CD4-positive, alpha-beta T cell (primary cell): ENCODE measurements around the gene CPZ. TPM values are rescaled to one million over a fixed set of nuclear protein-coding genes. Genes with fewer than 3 reads are reported as not detected.

Experiments used
- ATAC-seq: fragments of 200-7000 bp; cut with Tn5 transposase; one replicate; pipeline ENCODE4 v1.10.0; 2022; ENCODE audit warnings: mild to moderate bottlenecking; ENCODE audit not compliant: poor library complexity
- CTCF ChIA-PET: fragments of 350-600 bp; sonication (Branson Sonifier 250); formaldehyde crosslinking; loops from one replicate; lab custom pipeline; 2021; ENCODE audit warnings: antibody characterized with exemption, inconsistent platforms; lab: Charles Lee
- POLR2A ChIA-PET: fragments of 350-600 bp; sonication (Branson Sonifier 250); formaldehyde crosslinking; loops from one replicate; lab custom pipeline; 2021; ENCODE audit warnings: antibody characterized with exemption, inconsistent platforms; lab: Charles Lee
- DNase-seq, 14 experiments: peaks; one replicate each; pipeline ENCODE4 v3.0.0-alpha.2; 2013 to 2020; ENCODE audit warnings: mixed read lengths in 2 of 14
- H3K27ac ChIP-seq, 2 donors: one replicate each; pipeline versions ENCODE4 v1.5.1 to v1.7.0; 2013; ENCODE audit warnings: low read length in 2 of 2, low read depth in 1 of 2, mild to moderate bottlenecking in 1 of 2
- H3K27me3 ChIP-seq, 2 experiments: 1 replicate in 1 of 2; 2 replicates in 1 of 2; pipeline versions ENCODE4 v1.6.1 to v1.7.0; 2013; ENCODE audit warnings: low read length in 2 of 2, control low read depth in 1 of 2, mild to moderate bottlenecking in 1 of 2, moderate library complexity in 1 of 2; ENCODE audit not compliant: insufficient read depth in 2 of 2, control insufficient read depth in 1 of 2
- H3K36me3 ChIP-seq: one replicate; pipeline ENCODE4 v1.6.1; 2013; ENCODE audit warnings: low read length, control low read depth; ENCODE audit not compliant: insufficient read depth
- H3K4me1 ChIP-seq: one replicate; pipeline ENCODE4 v1.6.1; 2013; ENCODE audit warnings: low read length, control low read depth; ENCODE audit not compliant: insufficient read depth
- H3K4me3 ChIP-seq: one replicate; pipeline ENCODE4 v1.5.1; 2013; ENCODE audit warnings: mild to moderate bottlenecking, low read length, moderate library complexity
- H3K9me3 ChIP-seq, 2 experiments: 1 replicate in 1 of 2; 2 replicates in 1 of 2; pipeline versions ENCODE4 v1.6.1 to v1.7.0; 2013; ENCODE audit warnings: low read length in 2 of 2, mild to moderate bottlenecking in 2 of 2, control low read depth in 1 of 2, moderate library complexity in 1 of 2; ENCODE audit not compliant: control insufficient read depth in 1 of 2, insufficient read depth in 1 of 2
- H3K27ac Mint-ChIP-seq: one replicate; pipeline ENCODE4 v1.8.0; 2020; ENCODE audit warnings: mixed read lengths
- H3K27me3 Mint-ChIP-seq: one replicate; pipeline ENCODE4 v1.8.0; 2021; ENCODE audit warnings: mixed read lengths
- H3K36me3 Mint-ChIP-seq: one replicate; pipeline ENCODE4 v1.8.0; 2021; ENCODE audit warnings: low read depth, mixed read lengths
- H3K4me1 Mint-ChIP-seq: one replicate; pipeline ENCODE4 v1.8.0; 2021; ENCODE audit warnings: low read depth, mixed read lengths
- H3K4me3 Mint-ChIP-seq: one replicate; pipeline ENCODE4 v1.8.0; 2020; ENCODE audit warnings: mild to moderate bottlenecking, mixed read lengths
- H3K9me3 Mint-ChIP-seq: one replicate; pipeline ENCODE4 v1.8.0; 2020; ENCODE audit warnings: mixed read lengths
- intact Hi-C, 2 experiments: fragments of 100-400 bp; cut with DNase I in 1 of 2; cut with micrococcal nuclease in 1 of 2; formaldehyde crosslinking; loops; one replicate each; pipeline versions ENCODE4 v1.15.1 to v1.9.0; 2023 to 2025; cut with DNase I, micrococcal nuclease
- total RNA-seq, 174 experiments: library from RNA in 2 of 174; stranded (reverse) in 2 of 174; gene quantifications; one replicate each; pipeline ENCODE4 v1.2.3 and lab custom pipeline; 2021 to 2026
- TF ChIP-seq, protein P1 (sequence below): fragments of 200-600 bp; IDR thresholded peaks from one replicate; pipeline ENCODE4 v1.8.0; 2022; ENCODE audit warnings: antibody characterized with exemption, mild to moderate bottlenecking

CPZ gene
- total RNA-seq, 2 experiments from 2014 or later: not detected

DNA sequence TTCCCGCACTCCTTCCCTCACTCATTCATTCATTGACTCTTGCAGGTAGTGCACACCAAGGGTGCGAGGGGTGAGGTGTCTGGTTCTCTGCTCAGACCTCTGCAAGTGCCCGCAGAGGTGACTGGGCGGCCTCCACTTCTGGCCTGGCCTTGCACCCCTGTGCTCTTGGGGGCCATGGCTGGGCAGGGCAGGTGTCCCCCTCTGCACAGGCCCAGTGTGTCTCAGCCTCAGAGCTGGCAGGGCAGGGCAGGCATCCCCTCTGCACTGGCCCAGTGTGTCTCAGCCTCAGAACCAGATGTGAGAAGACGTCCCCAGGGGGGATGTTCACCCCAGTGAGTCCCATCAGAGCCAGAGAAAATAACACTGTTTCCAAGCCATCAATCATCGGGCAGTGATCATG is 16.8 kb downstream of the CPZ start:
- intact Hi-C loops: loop anchor here in 1 of 2 experiments (10.0 kb wide), 1 partner anchor 305 kb away; no protein-coding TSS in a partner anchor
- Histone ChIP-seq H3K27me3 (no peaks in the 10 kb centered on the region), H3K36me3 (no peaks in the 10 kb centered on the region), H3K4me1 (peaks cover 6% of the 10 kb centered on the region), H3K9me3 (peaks cover 0 to 1% of the 10 kb centered on the region in 2 experiments), H3K4me3 (no peak overlapping the region), H3K27ac (no peak overlapping the region)
- no peak for ATAC-seq
- H3K4me3 Mint-ChIP-seq: no peak overlapping the region
- peaks cover 14% of the 10 kb centered on the region for H3K27me3 Mint-ChIP-seq
- H3K27ac Mint-ChIP-seq: no peak overlapping the region
- ChIA-PET CTCF (no interaction called here), POLR2A (no interaction called here)
- no peaks in the 10 kb centered on the region for H3K4me1 Mint-ChIP-seq
- H3K36me3 Mint-ChIP-seq: no peaks in the 10 kb centered on the region
- no peak for DNase-seq
- no peaks in the 10 kb centered on the region for H3K9me3 Mint-ChIP-seq
- TF ChIP-seq, protein P1, sequence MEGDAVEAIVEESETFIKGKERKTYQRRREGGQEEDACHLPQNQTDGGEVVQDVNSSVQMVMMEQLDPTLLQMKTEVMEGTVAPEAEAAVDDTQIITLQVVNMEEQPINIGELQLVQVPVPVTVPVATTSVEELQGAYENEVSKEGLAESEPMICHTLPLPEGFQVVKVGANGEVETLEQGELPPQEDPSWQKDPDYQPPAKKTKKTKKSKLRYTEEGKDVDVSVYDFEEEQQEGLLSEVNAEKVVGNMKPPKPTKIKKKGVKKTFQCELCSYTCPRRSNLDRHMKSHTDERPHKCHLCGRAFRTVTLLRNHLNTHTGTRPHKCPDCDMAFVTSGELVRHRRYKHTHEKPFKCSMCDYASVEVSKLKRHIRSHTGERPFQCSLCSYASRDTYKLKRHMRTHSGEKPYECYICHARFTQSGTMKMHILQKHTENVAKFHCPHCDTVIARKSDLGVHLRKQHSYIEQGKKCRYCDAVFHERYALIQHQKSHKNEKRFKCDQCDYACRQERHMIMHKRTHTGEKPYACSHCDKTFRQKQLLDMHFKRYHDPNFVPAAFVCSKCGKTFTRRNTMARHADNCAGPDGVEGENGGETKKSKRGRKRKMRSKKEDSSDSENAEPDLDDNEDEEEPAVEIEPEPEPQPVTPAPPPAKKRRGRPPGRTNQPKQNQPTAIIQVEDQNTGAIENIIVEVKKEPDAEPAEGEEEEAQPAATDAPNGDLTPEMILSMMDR: no peak

DNA sequence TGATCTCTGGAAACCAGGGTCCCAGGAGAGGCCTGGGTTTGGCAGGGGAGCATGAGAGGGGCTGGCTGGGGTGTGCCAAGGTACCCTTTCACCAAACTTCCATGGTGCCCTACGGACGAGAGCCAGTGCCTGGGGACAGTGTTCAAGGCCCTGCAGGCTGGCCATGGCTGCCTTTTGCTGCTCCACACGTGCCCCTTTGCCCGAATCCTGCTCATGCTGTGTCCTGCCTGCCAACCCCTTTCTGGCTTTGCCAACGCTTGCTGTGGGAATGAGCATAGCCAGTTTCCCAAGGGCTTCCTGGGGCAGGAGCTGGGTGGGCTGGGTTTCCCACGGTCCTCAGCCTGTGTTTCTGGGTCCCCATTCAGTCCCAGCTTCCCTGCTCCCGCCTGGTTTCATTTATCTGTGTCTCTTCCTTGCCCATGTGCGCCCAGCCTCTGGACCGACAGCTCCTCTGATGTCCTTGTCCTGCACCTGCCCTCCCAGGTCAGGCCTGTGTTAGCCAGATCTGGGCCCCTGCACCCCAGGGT is 17.3 kb downstream of the CPZ start:
- Mint-ChIP-seq H3K27me3 (peaks cover 14% of the 10 kb centered on the region), H3K4me1 (no peaks in the 10 kb centered on the region), H3K9me3 (no peaks in the 10 kb centered on the region), H3K4me3 (no peak overlapping the region), H3K36me3 (no peaks in the 10 kb centered on the region), H3K27ac (no peak overlapping the region)
- POLR2A ChIA-PET: no interaction called here
- CTCF ChIA-PET: no interaction called here
- H3K27me3 ChIP-seq: no peaks in the 10 kb centered on the region
- peaks cover 0 to 5% of the 10 kb centered on the region in 2 experiments for H3K9me3 ChIP-seq
- no peak overlapping the region for H3K4me3 ChIP-seq
- no peak overlapping the region for H3K27ac ChIP-seq
- H3K36me3 ChIP-seq: no peaks in the 10 kb centered on the region
- TF ChIP-seq, protein P1: no peak
- H3K4me1 ChIP-seq: peaks cover 6% of the 10 kb centered on the region
- ATAC-seq: no peak
- intact Hi-C loops: loop anchor here in 1 of 2 experiments (10.0 kb wide), 1 partner anchor 305 kb away; no protein-coding TSS in a partner anchor
- no peak for DNase-seq

DNA sequence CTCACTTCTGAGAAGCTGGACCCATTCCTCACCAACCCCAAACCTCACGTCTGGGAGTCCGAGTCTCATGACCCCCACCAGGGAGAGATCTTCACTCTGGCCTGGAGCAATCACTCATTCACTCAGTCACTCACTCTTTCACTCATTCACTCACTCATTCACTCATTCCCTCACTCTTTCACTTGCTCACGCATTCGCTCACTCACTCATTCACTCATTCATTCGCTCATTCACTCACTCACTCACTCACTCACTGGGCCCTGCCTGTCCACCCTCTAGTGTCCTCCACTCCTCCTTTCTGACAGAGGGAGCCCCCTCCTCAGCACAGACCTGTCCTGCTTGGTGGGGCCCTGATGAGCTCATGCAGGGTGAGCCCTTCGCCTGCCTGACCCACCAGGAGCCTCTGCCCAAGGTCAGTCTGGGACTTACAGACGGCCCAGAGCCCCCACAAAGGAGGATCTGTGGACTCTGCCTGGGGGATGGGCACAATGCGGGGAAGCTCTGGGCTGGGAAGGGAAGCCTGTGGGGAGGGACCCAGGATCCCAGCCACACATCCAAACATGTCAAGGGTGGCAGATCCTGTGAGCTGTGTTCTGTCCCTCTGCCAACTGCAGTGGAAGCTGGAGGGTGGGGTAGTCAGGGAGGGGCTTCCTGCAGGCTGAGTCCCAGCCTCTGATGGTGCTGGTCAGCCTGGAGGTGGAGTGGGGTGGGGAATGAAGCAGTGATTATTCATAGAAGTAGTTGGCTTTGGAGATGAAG is 18.5 kb downstream of the CPZ start:
- H3K4me1 ChIP-seq: peaks cover 6% of the 10 kb centered on the region
- H3K36me3 ChIP-seq: no peaks in the 10 kb centered on the region
- Mint-ChIP-seq H3K4me1 (no peaks in the 10 kb centered on the region), H3K27ac (no peak overlapping the region), H3K4me3 (no peak overlapping the region), H3K27me3 (peaks cover 14% of the 10 kb centered on the region), H3K9me3 (no peaks in the 10 kb centered on the region), H3K36me3 (no peaks in the 10 kb centered on the region)
- H3K9me3 ChIP-seq: peaks cover 0 to 5% of the 10 kb centered on the region in 2 experiments
- ATAC-seq: no peak
- TF ChIP-seq, protein P1: no peak
- CTCF ChIA-PET: no interaction called here
- H3K27me3 ChIP-seq: no peaks in the 10 kb centered on the region
- no peak for DNase-seq
- H3K27ac ChIP-seq: no peak overlapping the region
- POLR2A ChIA-PET: no interaction called here
- H3K4me3 ChIP-seq: no peak overlapping the region
- intact Hi-C loops: no loop called here
